Ectodermal cell (in vitro differentiated cells): ENCODE data around the gene GRID1.

Experiments used
- H3K27ac ChIP-seq: 2 replicates; pipeline ENCODE4 v1.7.0; 2013; ENCODE audit warnings: mild to moderate bottlenecking, low read depth, low read length; ENCODE audit not compliant: insufficient read depth, poor library complexity, severe bottlenecking
- H3K27me3 ChIP-seq: 2 replicates; pipeline ENCODE4 v1.7.0; 2013; ENCODE audit warnings: mild to moderate bottlenecking, low read length; ENCODE audit not compliant: insufficient read depth, control insufficient read depth, poor library complexity, severe bottlenecking
- H3K36me3 ChIP-seq: one replicate; pipeline ENCODE4 v1.7.0; 2013; ENCODE audit warnings: low read length; ENCODE audit not compliant: control insufficient read depth, insufficient read depth
- H3K4me1 ChIP-seq: one replicate; pipeline ENCODE4 v1.7.0; 2013; ENCODE audit warnings: low read length; ENCODE audit not compliant: control insufficient read depth, insufficient read depth
- H3K4me3 ChIP-seq: 2 replicates; pipeline ENCODE4 v1.7.0; 2013; ENCODE audit warnings: low read depth, low read length, control low read depth; ENCODE audit not compliant: insufficient read depth
- H3K9me3 ChIP-seq: 2 replicates; pipeline ENCODE4 v1.7.0; 2013; ENCODE audit warnings: mild to moderate bottlenecking, low read length, moderate library complexity; ENCODE audit not compliant: control insufficient read depth
- WGBS, 2 experiments: methylation state at CpG; one replicate each; pipeline ENCODE4 v1.1.7; 2013; ENCODE audit warnings: missing lambda C conversion rate in 2 of 2; 5-methylcytosine and 5-hydroxymethylcytosine counted together

The GRID1 gene

DNA sequence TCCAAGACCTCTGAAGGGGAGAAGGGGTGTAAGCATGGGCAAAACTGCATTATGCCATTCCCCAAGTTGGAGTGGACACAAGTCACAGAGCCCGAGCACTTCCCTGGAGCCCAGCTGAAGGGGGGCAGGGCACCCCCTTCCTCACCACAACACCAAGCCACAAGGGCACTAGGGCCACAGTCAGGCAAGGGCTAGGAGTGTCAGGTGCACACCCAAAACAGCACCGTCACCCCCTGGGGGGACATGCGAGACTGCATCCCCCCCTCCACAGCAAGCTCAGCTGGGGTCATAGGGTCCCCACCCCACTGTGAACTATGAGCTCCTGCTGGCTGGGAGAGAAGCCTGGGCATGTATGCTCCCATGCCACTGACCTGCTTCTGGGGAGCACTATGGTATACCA lies 143.9 kb downstream of the GRID1 start:
- H3K9me3 ChIP-seq = no peaks in the 10 kb centered on the region
- WGBS, 2 experiments = 93% methylated on average over 3 of the region's 3 CpGs

DNA sequence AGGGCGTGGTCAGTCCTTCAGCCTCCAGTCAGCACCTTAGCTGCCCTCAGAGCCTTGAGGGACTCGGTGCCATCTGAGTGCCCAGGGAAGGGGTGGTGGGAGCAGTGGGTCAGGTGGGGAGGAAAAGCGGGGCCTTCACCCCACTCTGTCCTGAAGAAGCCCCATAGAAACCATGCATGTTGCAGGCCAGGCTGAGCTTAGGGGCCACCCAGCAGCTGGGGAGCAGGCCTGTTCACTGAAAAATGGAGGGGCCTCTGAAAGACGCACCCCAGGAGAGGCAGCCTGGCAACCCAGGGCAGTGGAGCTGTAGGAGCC lies 144.3 kb downstream of the GRID1 start:
- no peaks in the 10 kb centered on the region for H3K36me3 ChIP-seq
- no peak overlapping the region for H3K27ac ChIP-seq
- H3K9me3 ChIP-seq = no peaks in the 10 kb centered on the region
- no peaks in the 10 kb centered on the region for H3K27me3 ChIP-seq
- H3K4me1 ChIP-seq = peaks cover 9% of the 10 kb centered on the region
- 89 to 95% methylated on average over 4 of the region's 4 CpGs for WGBS, 2 experiments
- H3K4me3 ChIP-seq = no peak overlapping the region

More for the DNA sequence above, 143.9 kb downstream of the GRID1 start:
- Histone ChIP-seq H3K36me3 (no peaks in the 10 kb centered on the region), H3K4me3 (no peak overlapping the region), H3K4me1 (peaks cover 9% of the 10 kb centered on the region), H3K27ac (no peak overlapping the region), H3K27me3 (no peaks in the 10 kb centered on the region)

DNA sequence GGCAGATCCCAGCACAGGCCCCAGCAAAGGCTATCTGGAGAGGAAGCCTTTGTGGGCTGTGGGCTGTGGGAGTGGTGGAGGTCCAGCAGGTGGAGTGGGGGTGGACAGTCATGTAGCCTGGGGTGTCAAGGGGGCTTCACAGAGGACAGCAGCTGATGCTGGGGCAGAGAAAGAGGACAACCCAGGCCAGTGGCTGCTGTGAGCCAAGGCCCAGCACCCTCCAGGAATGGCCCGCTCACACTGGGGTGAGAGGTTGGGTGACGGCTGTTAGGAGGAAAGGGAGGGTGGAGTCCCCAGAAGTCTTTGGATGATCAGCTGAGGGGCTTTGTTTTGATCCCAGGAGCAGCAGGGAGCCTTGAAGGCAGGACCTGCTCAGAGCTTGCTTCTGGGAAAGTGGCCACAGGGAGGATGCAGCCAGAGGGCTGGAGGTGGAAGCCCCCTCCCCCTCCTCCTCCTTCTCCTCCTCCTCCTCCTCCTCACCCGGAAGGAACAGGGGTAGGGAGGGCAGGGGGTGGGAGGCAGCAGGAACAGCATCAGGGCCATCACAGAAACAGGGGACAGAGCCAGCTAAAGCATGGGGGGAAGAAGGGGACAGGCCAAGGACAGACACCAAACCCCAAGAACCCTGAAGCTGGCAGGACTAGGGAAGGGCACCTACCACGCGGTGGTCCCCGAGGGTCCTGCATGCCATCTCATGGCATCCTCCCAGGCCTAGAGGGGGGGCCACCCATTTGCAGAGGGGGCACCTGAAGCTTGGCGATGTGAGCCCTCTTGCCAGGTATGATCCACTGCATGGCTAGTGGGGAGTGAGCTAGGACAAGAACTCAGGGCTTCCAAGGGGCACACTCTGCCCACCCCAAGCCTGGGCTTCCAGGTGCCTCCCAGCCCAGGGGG lies 144.9 kb downstream of the GRID1 start:
- H3K27ac ChIP-seq = no peak overlapping the region
- H3K27me3 ChIP-seq = no peaks in the 10 kb centered on the region
- H3K36me3 ChIP-seq = no peaks in the 10 kb centered on the region
- 71 to 85% methylated on average over 6 to 7 of the region's 7 CpGs for WGBS, 2 experiments
- peaks cover 9% of the 10 kb centered on the region for H3K4me1 ChIP-seq
- H3K9me3 ChIP-seq = no peaks in the 10 kb centered on the region
- H3K4me3 ChIP-seq = no peak overlapping the region

DNA sequence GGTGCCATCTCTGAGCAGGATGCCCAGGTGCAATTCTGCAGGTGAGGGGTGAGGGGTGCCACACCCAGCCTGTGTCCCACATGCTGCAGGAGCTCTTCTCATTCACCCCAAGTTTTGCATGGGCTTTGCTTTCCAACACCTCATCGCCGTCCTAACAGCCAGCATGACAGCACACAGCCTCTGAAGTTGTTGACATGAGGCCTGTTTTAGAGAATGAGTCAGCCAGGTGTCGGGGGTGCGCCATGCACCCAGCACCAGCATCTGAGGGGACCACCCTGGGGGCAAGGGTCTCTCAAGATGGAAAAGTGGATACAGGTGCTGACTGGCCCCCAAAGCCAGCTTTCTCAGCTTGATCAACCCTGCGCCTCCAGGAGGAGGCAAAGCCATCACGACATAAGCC lies 146.0 kb downstream of the GRID1 start:
- no peaks in the 10 kb centered on the region for H3K9me3 ChIP-seq
- no peak overlapping the region for H3K27ac ChIP-seq
- no peaks in the 10 kb centered on the region for H3K36me3 ChIP-seq
- WGBS, 2 experiments = 94 to 95% methylated on average over 6 of the region's 6 CpGs
- peaks cover 9% of the 10 kb centered on the region for H3K4me1 ChIP-seq
- no peaks in the 10 kb centered on the region for H3K27me3 ChIP-seq
- H3K4me3 ChIP-seq = no peak overlapping the region

DNA sequence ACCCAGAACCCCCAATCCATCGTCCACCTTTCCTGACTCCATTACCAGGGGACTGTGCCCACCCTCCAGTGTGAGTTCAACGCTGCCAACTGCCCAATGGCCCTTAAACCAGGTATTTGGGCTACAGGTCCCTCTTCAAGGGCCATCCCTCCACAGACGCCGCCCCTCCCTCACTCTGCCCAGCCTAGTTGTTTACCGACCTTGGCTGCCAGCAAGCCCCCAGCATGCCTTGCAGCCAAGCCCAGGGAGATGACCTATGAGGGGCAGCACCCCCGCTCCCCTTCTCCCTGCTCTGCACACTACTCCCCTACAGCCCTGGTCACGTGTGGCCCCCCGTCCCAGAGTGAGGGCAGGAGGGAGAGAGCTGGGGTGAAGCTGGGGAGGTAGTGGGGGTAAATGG lies 147.3 kb downstream of the GRID1 start:
- 91 to 92% methylated on average over 7 to 8 of the region's 8 CpGs for WGBS, 2 experiments
- Histone ChIP-seq H3K36me3 (no peaks in the 10 kb centered on the region), H3K4me3 (no peak overlapping the region), H3K9me3 (no peaks in the 10 kb centered on the region), H3K27ac (no peak overlapping the region), H3K27me3 (no peaks in the 10 kb centered on the region), H3K4me1 (peaks cover 9% of the 10 kb centered on the region)

DNA sequence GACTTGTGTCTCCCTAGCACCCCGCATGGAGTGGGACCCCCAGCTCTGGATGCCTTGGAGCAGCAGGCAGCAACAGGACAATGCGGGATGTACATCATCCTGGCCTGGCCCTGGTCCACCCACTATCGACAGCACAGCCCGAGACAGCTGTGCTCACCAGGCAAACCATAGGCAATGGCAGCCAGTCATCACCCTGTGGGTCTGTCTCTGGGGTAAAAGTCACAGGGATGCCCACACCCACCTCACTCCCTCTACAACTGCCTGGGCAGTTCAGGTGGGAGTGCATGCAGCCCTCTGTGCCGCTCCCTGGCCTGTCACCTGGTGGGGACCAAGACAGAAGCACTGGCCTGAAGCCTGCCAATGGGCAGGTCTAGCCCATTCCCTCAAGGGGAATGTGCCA lies 147.8 kb downstream of the GRID1 start:
- Histone ChIP-seq H3K27ac (no peak overlapping the region), H3K4me3 (no peak overlapping the region), H3K9me3 (no peaks in the 10 kb centered on the region), H3K36me3 (no peaks in the 10 kb centered on the region), H3K27me3 (no peaks in the 10 kb centered on the region), H3K4me1 (peaks cover 9% of the 10 kb centered on the region)
- 93 to 97% methylated on average over 5 of the region's 5 CpGs for WGBS, 2 experiments

DNA sequence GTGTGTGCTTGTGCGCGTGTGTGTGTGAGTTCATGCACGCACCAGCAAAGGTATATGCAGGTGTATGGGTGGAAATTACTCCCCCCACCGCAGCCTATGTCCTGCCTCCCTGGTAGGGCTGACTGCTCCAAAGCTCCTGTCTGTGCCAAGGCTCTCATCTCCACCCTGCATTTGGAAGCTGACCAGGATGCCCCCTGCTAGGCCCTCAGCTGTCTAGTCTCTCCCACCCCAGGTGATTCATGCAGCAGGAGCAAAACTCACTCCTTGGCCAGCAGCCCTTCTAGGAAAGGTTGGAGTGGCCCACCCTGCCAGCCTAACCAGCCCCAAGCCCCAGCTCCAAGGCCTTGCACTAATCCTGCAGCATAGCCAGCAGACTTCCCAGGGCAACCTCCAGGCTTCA lies 148.4 kb downstream of the GRID1 start:
- Histone ChIP-seq H3K27me3 (no peaks in the 10 kb centered on the region), H3K27ac (no peak overlapping the region), H3K9me3 (no peaks in the 10 kb centered on the region), H3K4me3 (no peak overlapping the region), H3K36me3 (no peaks in the 10 kb centered on the region), H3K4me1 (peaks cover 9% of the 10 kb centered on the region)
- WGBS, 2 experiments = 97 to 100% methylated on average over 4 of the region's 4 CpGs

DNA sequence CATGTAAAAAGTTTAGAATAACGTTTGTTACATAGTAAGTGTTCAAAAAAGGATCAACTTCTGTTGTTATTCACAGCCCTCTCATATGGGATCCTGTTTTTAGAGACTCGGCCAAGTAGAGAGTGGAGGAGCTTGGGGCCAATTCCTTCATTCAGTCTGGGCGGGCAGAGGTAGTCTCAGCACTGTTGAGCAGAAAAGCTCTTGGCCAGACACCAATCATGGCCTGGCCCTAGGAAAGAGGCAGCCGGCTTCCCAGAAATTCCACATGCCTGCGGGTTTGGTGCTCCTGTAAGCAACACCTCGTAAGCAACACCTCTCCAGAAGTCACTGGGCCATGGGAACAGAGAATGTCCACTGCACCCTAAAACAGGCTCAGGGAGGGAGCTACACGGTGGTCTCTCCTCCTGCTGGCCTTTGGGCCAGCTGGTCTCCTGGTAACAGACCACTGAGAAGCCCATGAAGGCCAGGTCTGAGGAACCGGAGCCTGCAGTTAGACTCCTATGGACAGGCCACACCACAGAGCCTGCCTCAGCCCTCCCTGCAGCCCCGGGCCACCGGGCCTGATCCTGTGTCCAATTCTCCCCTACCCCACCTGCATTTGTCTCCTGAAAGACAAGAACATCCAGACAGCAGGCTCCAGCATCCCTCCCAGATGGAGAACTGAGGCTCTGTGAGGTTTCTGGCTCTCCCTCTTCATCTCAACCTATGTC lies 149.1 kb downstream of the GRID1 start:
- 89 to 91% methylated on average over 10 of the region's 10 CpGs for WGBS, 2 experiments
- Histone ChIP-seq H3K27ac (no peak overlapping the region), H3K9me3 (no peaks in the 10 kb centered on the region), H3K27me3 (no peaks in the 10 kb centered on the region), H3K4me3 (no peak overlapping the region), H3K4me1 (peaks cover 9% of the 10 kb centered on the region), H3K36me3 (no peaks in the 10 kb centered on the region)

DNA sequence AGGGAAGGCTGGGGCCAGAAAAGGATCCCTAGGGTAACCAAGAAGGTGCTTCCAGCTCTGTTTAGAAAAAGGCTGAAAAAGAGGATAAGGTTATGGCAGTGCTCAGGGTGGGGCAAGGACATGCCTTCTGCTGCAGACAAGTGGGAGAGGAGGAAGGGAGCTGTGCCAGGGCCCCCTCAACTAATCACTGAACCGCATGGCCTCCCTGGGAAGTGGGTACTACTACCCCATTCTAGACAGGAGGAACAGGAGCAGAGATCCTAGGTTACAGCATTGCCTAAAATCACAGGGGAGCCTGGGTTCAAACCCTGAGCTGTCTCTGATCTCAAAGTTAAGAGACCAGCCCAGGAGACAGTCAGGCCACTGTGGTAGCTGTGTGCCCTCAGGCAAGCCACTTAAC lies 149.7 kb downstream of the GRID1 start:
- H3K27me3 ChIP-seq = no peaks in the 10 kb centered on the region
- peaks cover 7% of the 10 kb centered on the region for H3K4me1 ChIP-seq
- H3K4me3 ChIP-seq = no peak overlapping the region
- H3K9me3 ChIP-seq = no peaks in the 10 kb centered on the region
- no peaks in the 10 kb centered on the region for H3K36me3 ChIP-seq
- WGBS, 2 experiments = 86 to 90% methylated on average over 1 of the region's 1 CpG
- no peak overlapping the region for H3K27ac ChIP-seq

DNA sequence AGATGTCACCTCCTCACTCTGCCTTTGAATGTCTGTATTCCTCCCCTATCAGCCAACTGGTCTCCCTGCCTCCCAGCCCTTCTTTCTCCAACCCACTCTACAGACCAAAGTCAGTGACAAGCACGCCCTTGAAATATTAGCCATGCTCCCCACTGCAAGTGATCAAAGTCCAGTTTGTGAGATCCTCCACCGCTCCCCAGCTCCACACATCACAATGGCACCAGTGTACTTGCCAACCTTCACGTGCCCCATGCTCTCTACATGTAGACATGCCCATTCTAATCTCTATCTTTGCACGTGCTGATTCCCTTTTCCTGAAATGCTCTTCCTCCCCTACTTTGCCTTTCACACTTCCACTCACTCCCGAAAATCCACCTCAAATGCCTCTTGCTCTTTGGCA lies 150.9 kb downstream of the GRID1 start:
- Histone ChIP-seq H3K27ac (no peak overlapping the region), H3K36me3 (no peaks in the 10 kb centered on the region), H3K27me3 (no peaks in the 10 kb centered on the region), H3K4me1 (no peaks in the 10 kb centered on the region), H3K4me3 (no peak overlapping the region), H3K9me3 (no peaks in the 10 kb centered on the region)
- whole genome bisulfite sequencing, 2 experiments = 89 to 90% methylated on average over 5 of the region's 5 CpGs
